ENCODE data around the gene BNIPL. TPM values are rescaled to one million over a fixed set of nuclear protein-coding genes. Genes with fewer than 3 reads are reported as not detected.

The BNIPL gene
- total RNA-seq, 1 donor from 2014 or later: 0.79 TPM

DNA sequence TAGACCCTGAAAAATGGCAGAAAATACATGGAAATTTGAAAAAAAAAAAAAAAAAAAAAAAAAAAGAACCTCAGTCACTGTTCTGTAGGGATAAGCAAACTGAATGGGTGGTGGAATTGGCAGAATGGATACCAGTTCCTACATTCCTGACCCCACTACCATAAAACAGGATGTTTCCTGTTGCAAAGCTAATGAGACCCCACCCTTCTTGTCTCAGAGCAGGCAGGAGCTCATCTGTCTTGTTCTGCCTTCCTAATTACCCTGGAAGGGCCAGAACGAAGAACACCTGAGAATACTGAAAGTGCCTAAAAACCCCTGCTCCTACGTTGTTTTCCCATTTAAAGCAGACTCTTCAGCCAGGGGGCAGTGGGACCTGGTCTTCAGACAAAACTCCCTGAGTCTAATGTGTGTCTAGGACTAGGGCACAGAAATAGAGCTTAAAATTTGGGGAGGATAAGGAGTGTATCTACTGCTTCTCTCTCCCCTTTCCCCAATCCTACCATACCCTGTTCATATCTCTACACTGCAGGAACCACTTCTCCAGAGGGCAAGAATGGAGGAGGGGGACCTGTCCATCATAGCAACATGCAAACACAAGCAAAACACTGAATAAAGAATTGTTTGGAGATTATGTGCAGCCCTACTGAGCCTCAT, 15.1 kb downstream of the BNIPL start:
- H3K27me3 Mint-ChIP-seq (ENCODE audit: low read depth): no peaks in the 10 kb centered on the region
- H3K36me3 Mint-ChIP-seq (ENCODE audit: low read depth): peaks cover 10% of the 10 kb centered on the region
- no peaks in the 10 kb centered on the region for H3K9me3 Mint-ChIP-seq
- DNase-seq (ENCODE audit: low read depth, low spot score): no peak
- H3K4me1 Mint-ChIP-seq: peaks cover 38% of the 10 kb centered on the region
- no peak overlapping the region for H3K27ac Mint-ChIP-seq (ENCODE audit: unreplicated experiment)
- TF ChIP-seq, protein P1, sequence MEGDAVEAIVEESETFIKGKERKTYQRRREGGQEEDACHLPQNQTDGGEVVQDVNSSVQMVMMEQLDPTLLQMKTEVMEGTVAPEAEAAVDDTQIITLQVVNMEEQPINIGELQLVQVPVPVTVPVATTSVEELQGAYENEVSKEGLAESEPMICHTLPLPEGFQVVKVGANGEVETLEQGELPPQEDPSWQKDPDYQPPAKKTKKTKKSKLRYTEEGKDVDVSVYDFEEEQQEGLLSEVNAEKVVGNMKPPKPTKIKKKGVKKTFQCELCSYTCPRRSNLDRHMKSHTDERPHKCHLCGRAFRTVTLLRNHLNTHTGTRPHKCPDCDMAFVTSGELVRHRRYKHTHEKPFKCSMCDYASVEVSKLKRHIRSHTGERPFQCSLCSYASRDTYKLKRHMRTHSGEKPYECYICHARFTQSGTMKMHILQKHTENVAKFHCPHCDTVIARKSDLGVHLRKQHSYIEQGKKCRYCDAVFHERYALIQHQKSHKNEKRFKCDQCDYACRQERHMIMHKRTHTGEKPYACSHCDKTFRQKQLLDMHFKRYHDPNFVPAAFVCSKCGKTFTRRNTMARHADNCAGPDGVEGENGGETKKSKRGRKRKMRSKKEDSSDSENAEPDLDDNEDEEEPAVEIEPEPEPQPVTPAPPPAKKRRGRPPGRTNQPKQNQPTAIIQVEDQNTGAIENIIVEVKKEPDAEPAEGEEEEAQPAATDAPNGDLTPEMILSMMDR (conservative IDR thresholded peaks at IDR 0.05): no peak
- H3K4me3 Mint-ChIP-seq: peak overlapping the region; percentile 67

DNA sequence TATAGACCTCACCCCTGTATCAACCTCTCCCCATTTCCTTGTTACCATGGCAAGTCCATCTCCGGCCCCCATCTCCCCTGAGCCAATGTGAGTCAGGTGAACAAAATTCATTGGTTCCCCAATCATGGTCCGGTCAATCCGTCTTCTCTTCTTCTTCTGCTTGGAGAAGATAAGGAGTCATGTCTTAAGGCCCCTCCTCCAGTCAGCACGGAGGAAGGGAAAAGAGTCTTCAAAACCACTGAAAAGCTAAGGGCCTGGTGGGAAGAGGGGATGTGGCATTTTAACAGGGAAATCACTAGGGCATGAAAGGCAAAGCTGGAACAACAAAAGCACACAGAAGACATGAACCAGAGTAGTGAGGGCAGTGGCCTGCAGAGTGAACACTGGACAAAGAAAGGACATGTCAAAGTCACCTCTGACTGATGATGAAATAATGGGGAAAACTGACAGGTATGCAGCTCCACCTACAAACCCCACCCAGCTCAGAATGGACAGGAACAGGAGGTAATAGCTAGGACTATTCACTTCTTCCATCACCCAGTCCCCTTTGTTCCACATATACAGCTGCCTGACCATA, 18.7 kb downstream of the BNIPL start:
- Mint-ChIP-seq H3K27me3 (ENCODE audit: low read depth) (no peaks in the 10 kb centered on the region), H3K4me1 (peaks cover 42% of the 10 kb centered on the region), H3K27ac (ENCODE audit: unreplicated experiment) (peak overlapping the region; percentile 22), H3K9me3 (no peaks in the 10 kb centered on the region), H3K4me3 (peak overlapping the region; percentile 9), H3K36me3 (ENCODE audit: low read depth) (peaks cover 17% of the 10 kb centered on the region)
- TF ChIP-seq, protein P1 (conservative IDR thresholded peaks at IDR 0.05): no peak
- DNase-seq (ENCODE audit: low read depth, low spot score): no peak

DNA sequence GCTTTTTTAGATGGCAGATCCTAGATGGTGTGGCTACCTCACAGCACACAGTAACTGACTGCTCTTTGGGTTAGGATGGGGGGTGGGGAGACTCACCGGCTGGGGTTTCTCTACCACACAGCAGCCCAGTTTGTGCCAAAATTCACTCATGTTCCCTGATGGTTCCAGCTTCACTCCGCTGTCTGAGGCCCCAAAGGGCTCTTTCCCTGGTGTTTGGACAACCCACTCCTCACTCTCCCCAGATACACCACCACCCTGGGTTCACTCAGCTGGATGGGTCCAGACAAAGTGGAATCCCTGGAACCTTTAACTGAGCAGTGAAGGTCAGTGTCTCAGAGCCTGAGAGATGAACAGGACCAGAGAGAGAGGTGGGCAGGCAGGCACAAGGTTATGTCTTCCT, 19.2 kb downstream of the BNIPL start:
- no peak for DNase-seq (ENCODE audit: low read depth, low spot score)
- TF ChIP-seq, protein P1 (conservative IDR thresholded peaks at IDR 0.05): no peak
- Mint-ChIP-seq H3K4me1 (peaks cover 41% of the 10 kb centered on the region), H3K9me3 (no peaks in the 10 kb centered on the region), H3K36me3 (ENCODE audit: low read depth) (peaks cover 17% of the 10 kb centered on the region), H3K4me3 (peak overlapping the region; percentile 98), H3K27ac (ENCODE audit: unreplicated experiment) (peak overlapping the region; percentile 22), H3K27me3 (ENCODE audit: low read depth) (no peaks in the 10 kb centered on the region)

DNA sequence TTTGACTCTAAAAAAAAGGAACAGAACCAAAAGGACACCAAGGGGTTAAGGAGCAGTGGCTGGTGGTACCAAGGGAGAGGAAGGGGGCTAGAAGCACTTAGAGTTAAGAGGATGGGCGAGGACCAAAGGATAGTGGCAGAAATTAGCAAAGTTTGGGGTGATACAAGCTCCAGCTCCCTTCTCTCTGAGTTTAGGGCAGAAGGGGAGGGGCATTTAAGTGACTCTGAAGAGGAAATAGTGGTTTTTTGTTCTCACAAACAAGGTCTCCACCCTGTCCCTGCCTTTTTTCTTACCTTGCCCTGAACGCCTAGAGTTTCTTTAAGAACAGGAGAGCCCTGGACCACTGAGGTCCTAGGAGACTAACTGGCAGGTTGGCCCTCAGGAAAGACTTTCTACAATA, 19.8 kb downstream of the BNIPL start:
- no peak for DNase-seq (ENCODE audit: low read depth, low spot score)
- H3K27me3 Mint-ChIP-seq (ENCODE audit: low read depth): no peaks in the 10 kb centered on the region
- H3K4me3 Mint-ChIP-seq: peak overlapping the region; percentile 98
- H3K36me3 Mint-ChIP-seq (ENCODE audit: low read depth): peaks cover 17% of the 10 kb centered on the region
- peaks cover 39% of the 10 kb centered on the region for H3K4me1 Mint-ChIP-seq
- no peaks in the 10 kb centered on the region for H3K9me3 Mint-ChIP-seq
- peak overlapping the region; percentile 13 for H3K27ac Mint-ChIP-seq (ENCODE audit: unreplicated experiment)
- TF ChIP-seq, protein P1 (conservative IDR thresholded peaks at IDR 0.05): no peak

DNA sequence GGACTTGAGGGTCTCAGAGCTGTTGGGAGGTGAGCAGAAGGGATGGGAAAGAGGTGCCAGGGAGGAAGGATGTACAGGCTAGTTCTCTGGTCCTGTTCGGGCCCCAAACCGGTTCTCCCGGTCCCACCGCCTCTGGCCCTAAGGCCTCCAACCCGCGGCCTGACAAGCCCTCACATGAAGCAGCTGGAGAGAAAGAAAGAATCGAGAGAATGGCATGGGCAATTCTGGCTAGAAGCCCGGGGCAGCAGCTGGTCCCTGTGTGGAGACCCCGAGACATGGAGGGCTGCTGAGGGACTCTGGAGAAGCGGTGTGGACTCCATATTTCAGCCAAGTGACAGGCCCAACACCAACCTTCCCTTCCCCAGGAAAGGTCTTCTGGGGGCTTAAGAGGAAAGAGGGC, 22.3 kb downstream of the BNIPL start:
- Mint-ChIP-seq H3K9me3 (no peaks in the 10 kb centered on the region), H3K36me3 (ENCODE audit: low read depth) (peaks cover 20% of the 10 kb centered on the region), H3K27ac (ENCODE audit: unreplicated experiment) (peak overlapping the region; percentile 95), H3K4me3 (peak overlapping the region; percentile 98), H3K27me3 (ENCODE audit: low read depth) (no peaks in the 10 kb centered on the region), H3K4me1 (peaks cover 57% of the 10 kb centered on the region)
- TF ChIP-seq, protein P1 (conservative IDR thresholded peaks at IDR 0.05): no peak
- no peak for DNase-seq (ENCODE audit: low read depth, low spot score)
